ENCODE results near the gene RIPOR3.
A peak's percentile ranks its signal among the peaks of the same experiment; 100 is the strongest.

Gene RIPOR3

GRCh38 chr20:50589548-50590347, 101.6 kb downstream of the RIPOR3 start:
- DNase-seq (ENCODE audit: low spot score) (peak; percentile 78), ATAC-seq (ENCODE audit: low read depth) (no peak)
- Histone ChIP-seq H3K4me1 (ENCODE audit: insufficient read depth, poor library complexity, severe bottlenecking) (peaks cover 19% of the 10 kb centered on the region), H3K27ac (ENCODE audit: poor library complexity, severe bottlenecking) (no peak overlapping the region), H3K27me3 (ENCODE audit: insufficient read depth, poor library complexity, severe bottlenecking) (no peaks in the 10 kb centered on the region), H3K36me3 (ENCODE audit: low read depth) (peaks cover 33% of the 10 kb centered on the region), H3K4me3 (ENCODE audit: severe bottlenecking) (no peak overlapping the region), H3K9me3 (ENCODE audit: severe bottlenecking) (no peaks in the 10 kb centered on the region)
- TF ChIP-seq CTCF (IDR thresholded peaks at IDR 0.05; ENCODE audit: poor library complexity, severe bottlenecking): no peak

GRCh38 chr20:50588034-50588736, 103.2 kb downstream of the RIPOR3 start:
- Histone ChIP-seq H3K4me3 (ENCODE audit: severe bottlenecking) (no peak overlapping the region), H3K27ac (ENCODE audit: poor library complexity, severe bottlenecking) (peak overlapping the region; percentile 75), H3K4me1 (ENCODE audit: insufficient read depth, poor library complexity, severe bottlenecking) (peaks cover 19% of the 10 kb centered on the region), H3K27me3 (ENCODE audit: insufficient read depth, poor library complexity, severe bottlenecking) (no peaks in the 10 kb centered on the region), H3K9me3 (ENCODE audit: severe bottlenecking) (no peaks in the 10 kb centered on the region), H3K36me3 (ENCODE audit: low read depth) (peaks cover 46% of the 10 kb centered on the region)
- peak; percentile 100 for TF ChIP-seq CTCF (IDR thresholded peaks at IDR 0.05; ENCODE audit: poor library complexity, severe bottlenecking)
- DNase-seq (ENCODE audit: low spot score) (peak; percentile 71), ATAC-seq (ENCODE audit: low read depth) (peak; percentile 21)

GRCh38 chr20:50587291-50587961, 103.9 kb downstream of the RIPOR3 start:
- DNase-seq (ENCODE audit: low spot score): peak; percentile 98
- Histone ChIP-seq H3K9me3 (ENCODE audit: severe bottlenecking) (no peaks in the 10 kb centered on the region), H3K4me3 (ENCODE audit: severe bottlenecking) (no peak overlapping the region), H3K36me3 (ENCODE audit: low read depth) (peaks cover 54% of the 10 kb centered on the region), H3K4me1 (ENCODE audit: insufficient read depth, poor library complexity, severe bottlenecking) (peaks cover 19% of the 10 kb centered on the region), H3K27ac (ENCODE audit: poor library complexity, severe bottlenecking) (peak overlapping the region; percentile 75), H3K27me3 (ENCODE audit: insufficient read depth, poor library complexity, severe bottlenecking) (no peaks in the 10 kb centered on the region)
- ATAC-seq (ENCODE audit: low read depth): peak; percentile 75
- TF ChIP-seq CTCF (IDR thresholded peaks at IDR 0.05; ENCODE audit: poor library complexity, severe bottlenecking): no peak

- H3K36me3 ChIP-seq (ENCODE audit: low read depth): peaks cover 61% of the 10 kb centered on the region
- no peak for TF ChIP-seq CTCF (IDR thresholded peaks at IDR 0.05; ENCODE audit: poor library complexity, severe bottlenecking)
- peak overlapping the region; percentile 75 for H3K27ac ChIP-seq (ENCODE audit: poor library complexity, severe bottlenecking)
- no peak overlapping the region for H3K4me3 ChIP-seq (ENCODE audit: severe bottlenecking)
- H3K27me3 ChIP-seq (ENCODE audit: insufficient read depth, poor library complexity, severe bottlenecking): no peaks in the 10 kb centered on the region
- no peaks in the 10 kb centered on the region for H3K9me3 ChIP-seq (ENCODE audit: severe bottlenecking)
- DNase-seq (ENCODE audit: low spot score) (peak; percentile 76), ATAC-seq (ENCODE audit: low read depth) (peak; percentile 30)
- peaks cover 19% of the 10 kb centered on the region for H3K4me1 ChIP-seq (ENCODE audit: insufficient read depth, poor library complexity, severe bottlenecking)
Measured at GRCh38 chr20:50586531-50587232, 104.7 kb downstream of the RIPOR3 start.
